Immature natural killer cell (primary cell): Measurements from ENCODE around the gene ASB16. TPM values are rescaled to one million over a fixed set of nuclear protein-coding genes. Genes with fewer than 3 reads are reported as not detected.

ENCODE experiments used
- DNase-seq, 3 donors: peaks; one replicate each; pipeline ENCODE4 v3.0.0; 2022; ENCODE audit warnings: mixed read lengths in 1 of 3
- H3K27ac Mint-ChIP-seq, 6 donors: one replicate each; pipeline ENCODE4 v1.8.0; 2020; ENCODE audit warnings: mixed read lengths in 6 of 6, mild to moderate bottlenecking in 5 of 6, inconsistent platforms in 4 of 6, moderate library complexity in 3 of 6
- H3K27me3 Mint-ChIP-seq, 3 donors: one replicate each; pipeline ENCODE4 v1.8.0; 2020 to 2021; ENCODE audit warnings: low read depth in 3 of 3, mild to moderate bottlenecking in 3 of 3, mixed read lengths in 3 of 3, moderate library complexity in 3 of 3, inconsistent platforms in 1 of 3
- H3K36me3 Mint-ChIP-seq, 3 donors: one replicate each; pipeline ENCODE4 v1.8.0; 2020; ENCODE audit warnings: mixed read lengths in 3 of 3, inconsistent platforms in 2 of 3, mild to moderate bottlenecking in 2 of 3
- H3K4me1 Mint-ChIP-seq, 2 donors: one replicate each; pipeline ENCODE4 v1.8.0; 2020; ENCODE audit warnings: inconsistent platforms in 2 of 2, mild to moderate bottlenecking in 2 of 2, mixed read lengths in 2 of 2, moderate library complexity in 1 of 2
- H3K4me3 Mint-ChIP-seq, 5 donors: one replicate each; pipeline ENCODE4 v1.8.0; 2020; ENCODE audit warnings: mild to moderate bottlenecking in 5 of 5, mixed read lengths in 5 of 5, inconsistent platforms in 3 of 5, moderate library complexity in 3 of 5
- H3K9me3 Mint-ChIP-seq, 6 donors: one replicate each; pipeline ENCODE4 v1.8.0; 2020; ENCODE audit warnings: mild to moderate bottlenecking in 6 of 6, mixed read lengths in 6 of 6, inconsistent platforms in 4 of 6, moderate library complexity in 3 of 6
- polyA plus RNA-seq, 3 donors: library from polyadenylated mRNA; unstranded; fragments of 300-500 nt; fragmentation: Illumina TruSeq; gene quantifications; one replicate each; pipeline ENCODE4 v1.2.3, GENCODE V29; 2021

Gene ASB16
- polyA plus RNA-seq, 3 donors from 2014 or later, result 0.27 TPM; not detected in 2

- Mint-ChIP-seq H3K27ac (peak overlapping the region; percentile 89 to 96 (median 91)), H3K36me3 (peaks cover 0 to under 1% (median 0%) of the 10 kb centered on the region in 3 donors), H3K4me3 (peak overlapping the region; percentile 90 to 98 (median 91)), H3K4me1 (peaks cover 29% of the 10 kb centered on the region in 2 donors), H3K9me3 (no peaks in the 10 kb centered on the region), H3K27me3 (peaks cover 10 to 22% (median 19%) of the 10 kb centered on the region in 3 donors)
- DNase-seq, result no peak
Observed at GRCh38 chr17:44221862-44222111, 51.3 kb downstream of the ASB16 start.

DNA sequence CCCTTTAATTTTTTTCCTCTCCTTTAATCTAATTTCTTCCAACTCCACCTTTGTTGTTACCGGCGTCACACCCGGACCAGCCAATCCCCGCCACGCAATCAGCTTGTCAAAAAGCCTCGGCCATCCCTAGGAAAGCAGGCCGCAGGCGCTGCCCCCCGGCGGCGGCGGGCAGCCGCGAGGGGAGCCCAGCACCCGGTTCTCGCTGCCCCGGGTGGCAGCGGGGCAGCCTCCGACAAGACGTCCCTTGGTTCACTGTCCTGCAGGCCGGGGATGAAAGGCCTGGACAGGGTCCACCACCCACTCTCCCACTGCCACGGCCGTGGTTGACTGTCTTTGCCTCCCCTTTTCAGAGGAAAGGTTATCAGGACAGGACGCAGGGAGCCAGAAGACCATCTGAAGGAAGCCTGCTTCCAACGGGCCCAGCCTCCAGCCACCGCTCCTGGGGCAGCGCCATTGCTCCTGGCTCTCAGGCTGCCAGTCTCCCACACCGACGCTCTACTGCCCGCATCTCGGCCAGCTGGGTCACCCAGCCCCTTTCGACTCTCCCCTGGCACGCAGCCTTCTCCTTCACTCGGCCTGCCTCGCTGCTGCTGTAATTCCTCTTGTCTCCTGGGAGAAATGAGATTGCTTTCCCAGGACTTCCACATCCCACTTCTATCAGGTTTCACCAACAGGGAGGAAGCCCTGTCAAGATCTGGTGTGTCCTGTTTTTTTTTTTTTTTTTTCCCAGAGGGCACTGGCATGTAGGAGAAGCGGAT, 51.8 kb downstream of the ASB16 start:
- peak overlapping the region; percentile 89 to 96 (median 91) for H3K27ac Mint-ChIP-seq

GRCh38 chr17:44223541-44224071, 53.1 kb downstream of the ASB16 start:
- Mint-ChIP-seq H3K36me3 (no peaks in the 10 kb centered on the region), H3K4me1 (peaks cover 15 to 16% of the 10 kb centered on the region in 2 donors), H3K4me3 (peak overlapping the region in 3 of 5 donors; percentile 33 to 91 (median 36)), H3K9me3 (no peaks in the 10 kb centered on the region), H3K27me3 (peaks cover 8 to 12% (median 9%) of the 10 kb centered on the region in 3 donors), H3K27ac (peak overlapping the region in 2 of 6 donors; percentile 19 to 35)
- DNase-seq, result no peak

More for the DNA sequence above, 51.8 kb downstream of the ASB16 start:
- Mint-ChIP-seq H3K36me3 (no peaks in the 10 kb centered on the region), H3K9me3 (no peaks in the 10 kb centered on the region), H3K4me3 (peak overlapping the region; percentile 90 to 98 (median 91)), H3K4me1 (peaks cover 24% of the 10 kb centered on the region in 2 donors), H3K27me3 (peaks cover 10 to 21% (median 15%) of the 10 kb centered on the region in 3 donors)
- peak; percentile 45 to 57 (median 51) for DNase-seq

Other genes starting within 250 kb of the ASB16 start
- not detected for gene PPY, start 228.2 kb upstream of the ASB16 start, polyA plus RNA-seq
- not detected for gene PYY, start 216.8 kb upstream of the ASB16 start, polyA plus RNA-seq
- 1 to 10 TPM in 2 of 3 donors, under 1 TPM in 1; 0.75 to 1.9 (median 1.2) TPM for gene NAGS, start 166.1 kb upstream of the ASB16 start, polyA plus RNA-seq
- gene TMEM101, start 155.7 kb upstream of the ASB16 start, polyA plus RNA-seq, result 10 to 100 TPM; 31.6 to 40.3 (median 38.3) TPM
- gene LSM12, start 104.0 kb upstream of the ASB16 start, polyA plus RNA-seq, result 10 to 100 TPM; 56.5 to 82.6 (median 77.9) TPM
- gene G6PC3, start 100.0 kb upstream of the ASB16 start, polyA plus RNA-seq, result 10 to 100 TPM; 30.9 to 41.6 (median 31.5) TPM
- gene HDAC5, start 47.1 kb upstream of the ASB16 start, polyA plus RNA-seq, result 10 to 100 TPM; 12.0 to 28.7 (median 20.3) TPM
- 1 to 10 TPM in 1 of 3 donors, under 1 TPM in 1, not detected in 1; 0.22 to 1.0 TPM for gene HROB, start 28.8 kb upstream of the ASB16 start, polyA plus RNA-seq
- 10 to 100 TPM; 20.2 to 32.8 (median 26.5) TPM for gene TMUB2, start 16.3 kb downstream of the ASB16 start, polyA plus RNA-seq
- 10 to 100 TPM in 1 of 3 donors, 1 to 10 TPM in 2; 5.1 to 11.9 (median 6.8) TPM for gene ATXN7L3, start 29.2 kb downstream of the ASB16 start, polyA plus RNA-seq
- gene UBTF, start 49.0 kb downstream of the ASB16 start, polyA plus RNA-seq, result 10 to 100 TPM in 2 of 3 donors, 1 to 10 TPM in 1; 7.2 to 68.8 (median 21.6) TPM
- gene SLC4A1, start 97.4 kb downstream of the ASB16 start, polyA plus RNA-seq, result under 1 TPM in 1 of 3 donors, not detected in 2; 0.23 TPM
- not detected for gene RUNDC3A, start 137.9 kb downstream of the ASB16 start, polyA plus RNA-seq
- 100 to 1,000 TPM; 125 to 158 (median 127) TPM for gene SLC25A39, start 154.1 kb downstream of the ASB16 start, polyA plus RNA-seq
- 100 to 1,000 TPM in 1 of 3 donors, 10 to 100 TPM in 2; 50.9 to 103 (median 73.3) TPM for gene GRN, start 174.6 kb downstream of the ASB16 start, polyA plus RNA-seq
- gene FAM171A2, start 193.1 kb downstream of the ASB16 start, polyA plus RNA-seq, result under 1 TPM in 1 of 3 donors, not detected in 2; 0.07 TPM
- 1 to 10 TPM; 1.9 to 9.3 (median 2.8) TPM for gene ITGA2B, start 218.9 kb downstream of the ASB16 start, polyA plus RNA-seq